Body of pancreas (tissue), 4 donors: ENCODE results near the gene MYO16. TPM values are rescaled to one million over a fixed set of nuclear protein-coding genes. Genes with fewer than 3 reads are reported as not detected.

Experiments
- ATAC-seq: fragments of 150-250 bp; one replicate; pipeline ENCODE4 v1.9.1; 2016
- DNase-seq, 4 donors: peaks; one replicate each; pipeline ENCODE4 v3.0.0-alpha.2; 2019
- H3K27ac ChIP-seq, 4 donors: fragments of 200-600 bp; sonication (generic); 1 replicate in 3 of 4; 2 replicates in 1 of 4; pipeline versions ENCODE4 v1.5.1 to v1.6.1; 2016 to 2019; ENCODE audit warnings: mild to moderate bottlenecking in 1 of 4, mixed read lengths in 1 of 4, moderate library complexity in 1 of 4
- H3K27me3 ChIP-seq, 2 donors: fragments of 200-600 bp; sonication (generic); one replicate each; pipeline ENCODE4 v1.6.0; 2016; ENCODE audit warnings: mild to moderate bottlenecking in 1 of 2
- H3K36me3 ChIP-seq, 2 donors: fragments of 200-600 bp; sonication (generic); replicated peaks in 1 of 2; 2 replicates each; pipeline ENCODE4 v1.5.1; 2016; ENCODE audit warnings: low read depth in 2 of 2; ENCODE audit not compliant: insufficient read depth in 1 of 2
- H3K4me1 ChIP-seq: fragments of 200-600 bp; sonication (generic); one replicate; pipeline ENCODE4 v1.6.0; 2016
- H3K4me3 ChIP-seq, 2 donors: fragments of 200-600 bp; sonication (generic); 1 replicate in 1 of 2; 2 replicates in 1 of 2; pipeline ENCODE4 v1.5.1; 2016 to 2019
- H3K9me3 ChIP-seq, 3 donors: fragments of 200-600 bp; sonication (generic); 1 replicate in 2 of 3; 2 replicates in 1 of 3; pipeline ENCODE4 v1.5.1; 2016
- CTCF ChIP-seq, 7 experiments: fragments of 450-650 bp in 4 of 7; fragments of 200-600 bp in 3 of 7; sonication (generic) in 3 of 7; IDR thresholded peaks; one replicate each; pipeline ENCODE4 v1.5.1; 2016 to 2019; ENCODE audit warnings: antibody characterized with exemption in 7 of 7
- POLR2A ChIP-seq, 3 donors: fragments of 450-650 bp; IDR thresholded peaks; one replicate each; pipeline ENCODE4 v1.6.1; 2016; ENCODE audit warnings: antibody characterized with exemption in 3 of 3, mild to moderate bottlenecking in 2 of 3
- WGBS, 2 donors: methylation state at CpG; one replicate each; pipeline ENCODE4 v1.1.5; 2017; 5-methylcytosine and 5-hydroxymethylcytosine counted together
- intact Hi-C: fragments of 100-400 bp; cut with DNase I; formaldehyde crosslinking; loops from one replicate; pipeline ENCODE4 v1.15.1; 2023
- total RNA-seq, 2 donors: library from RNA; depleted of rRNA; stranded (reverse); fragments of >200 nt; gene quantifications; one replicate each; pipeline ENCODE4 v1.1.0, GENCODE V29; 2016

The MYO16 gene
- total RNA-seq, 2 donors from 2014 or later: under 0.01 to 0.78 TPM

DNA sequence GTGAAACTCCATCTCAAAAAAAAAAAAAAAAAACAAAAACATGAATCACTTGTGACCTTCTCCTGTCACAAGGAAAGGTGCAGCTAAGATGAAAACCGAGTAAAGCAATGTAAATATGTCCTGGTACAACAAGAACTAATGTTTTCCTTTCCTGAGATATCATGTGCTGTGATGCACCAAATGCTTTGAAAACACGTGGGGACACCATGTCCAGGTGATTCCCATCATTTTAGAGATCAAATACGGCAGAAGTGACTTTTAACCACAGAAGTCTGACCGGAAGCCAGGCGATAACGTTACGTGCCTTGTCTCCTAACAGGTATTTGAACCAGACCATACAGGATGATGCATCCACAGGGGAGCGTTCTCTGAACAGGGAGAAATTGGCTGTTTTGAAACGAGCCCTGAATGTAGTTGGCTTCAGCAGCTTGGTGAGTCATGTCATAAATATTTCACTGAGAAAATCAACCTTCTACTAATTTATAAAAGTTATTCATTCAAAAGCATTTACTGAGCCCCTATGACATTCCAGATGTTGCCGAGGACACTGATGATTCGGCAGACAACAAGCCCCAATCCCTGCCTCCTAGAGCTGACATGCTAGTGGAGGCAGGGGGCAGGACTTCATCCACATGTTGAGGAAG is 328.1 kb downstream of the MYO16 start:
- H3K36me3 ChIP-seq: no peaks in the 10 kb centered on the region
- no peaks in the 10 kb centered on the region for H3K27me3 ChIP-seq
- 33 to 39% methylated on average over 11 of the region's 11 CpGs for WGBS, 2 donors
- no peaks in the 10 kb centered on the region for H3K9me3 ChIP-seq
- H3K27ac ChIP-seq: peak overlapping the region in 3 of 4 donors; percentile 14 to 61 (median 50)
- DNase-seq: peak in 2 of 4 donors; percentile 14 to 27
- TF ChIP-seq CTCF (IDR thresholded peaks at IDR 0.05): no peak
- no peak for TF ChIP-seq POLR2A (IDR thresholded peaks at IDR 0.05)
- H3K4me3 ChIP-seq: no peak overlapping the region
- intact Hi-C loops: no loop called here
- H3K4me1 ChIP-seq: peaks cover 4% of the 10 kb centered on the region
- ATAC-seq: peak; percentile 64

GRCh38 chr13:108958013-108958376 is 328.6 kb downstream of the MYO16 start:
- DNase-seq: no peak
- no peak overlapping the region for H3K4me3 ChIP-seq
- no peaks in the 10 kb centered on the region for H3K27me3 ChIP-seq
- ATAC-seq: no peak
- peak overlapping the region in 3 of 4 donors; percentile 14 to 61 (median 50) for H3K27ac ChIP-seq
- intact Hi-C loops: no loop called here
- H3K9me3 ChIP-seq: no peaks in the 10 kb centered on the region
- TF ChIP-seq CTCF (IDR thresholded peaks at IDR 0.05) (no peak), POLR2A (IDR thresholded peaks at IDR 0.05) (no peak)
- peaks cover 4% of the 10 kb centered on the region for H3K4me1 ChIP-seq
- no peaks in the 10 kb centered on the region for H3K36me3 ChIP-seq

DNA sequence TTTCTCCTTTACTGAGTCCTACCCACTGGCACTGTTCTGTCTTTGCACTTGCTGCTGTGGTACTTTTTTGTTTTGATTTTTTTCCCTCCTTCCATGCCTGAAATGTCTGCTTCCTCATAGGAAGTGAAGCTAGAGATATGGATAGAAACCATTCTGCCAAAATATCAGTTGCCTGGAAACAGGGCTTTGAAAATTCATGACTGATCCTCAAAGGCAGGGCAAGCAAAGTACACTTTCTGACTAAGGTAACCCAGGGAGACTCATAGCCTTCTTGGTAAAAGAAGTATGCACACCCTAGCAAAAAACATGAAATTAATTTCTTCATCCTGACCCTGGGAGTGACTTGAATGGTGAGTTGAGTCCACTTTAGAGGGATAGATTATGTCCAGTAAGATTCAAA is 329.8 kb downstream of the MYO16 start:
- DNase-seq (no peak), ATAC-seq (no peak)
- TF ChIP-seq POLR2A (IDR thresholded peaks at IDR 0.05): no peak
- TF ChIP-seq CTCF (IDR thresholded peaks at IDR 0.05): no peak
- Histone ChIP-seq H3K27me3 (no peaks in the 10 kb centered on the region), H3K27ac (no peak overlapping the region), H3K4me1 (peaks cover 4% of the 10 kb centered on the region), H3K4me3 (no peak overlapping the region), H3K9me3 (no peaks in the 10 kb centered on the region), H3K36me3 (no peaks in the 10 kb centered on the region)
- intact Hi-C loops: no loop called here

GRCh38 chr13:108960006-108960405 is 330.6 kb downstream of the MYO16 start:
- WGBS, 2 donors: 71 to 81% methylated on average over 6 of the region's 6 CpGs
- TF ChIP-seq CTCF (IDR thresholded peaks at IDR 0.05) (no peak), POLR2A (IDR thresholded peaks at IDR 0.05) (no peak)
- Histone ChIP-seq H3K36me3 (no peaks in the 10 kb centered on the region), H3K9me3 (no peaks in the 10 kb centered on the region), H3K4me3 (no peak overlapping the region), H3K27ac (no peak overlapping the region), H3K4me1 (peaks cover 4% of the 10 kb centered on the region), H3K27me3 (no peaks in the 10 kb centered on the region)
- intact Hi-C loops: loop anchor here (10.0 kb wide), 1 partner anchor 1165 kb away; no protein-coding TSS in a partner anchor
- ATAC-seq (no peak), DNase-seq (no peak)

GRCh38 chr13:108961542-108962125 is 332.2 kb downstream of the MYO16 start:
- intact Hi-C loops: loop anchor here (10.0 kb wide), 1 partner anchor 1163 kb away; no protein-coding TSS in a partner anchor
- Histone ChIP-seq H3K4me1 (peaks cover 4% of the 10 kb centered on the region), H3K4me3 (no peak overlapping the region), H3K9me3 (no peaks in the 10 kb centered on the region), H3K27me3 (no peaks in the 10 kb centered on the region), H3K36me3 (no peaks in the 10 kb centered on the region), H3K27ac (no peak overlapping the region)
- WGBS, 2 donors: 2 to 6% methylated on average over 7 of the region's 7 CpGs
- peak; percentile 58 to 88 (median 80) for TF ChIP-seq CTCF (IDR thresholded peaks at IDR 0.05)
- no peak for TF ChIP-seq POLR2A (IDR thresholded peaks at IDR 0.05)
- DNase-seq (no peak), ATAC-seq (peak; percentile 66)
